GM20000 (cell line): ENCODE data around the gene DNMBP.

Experiments
- DNase-seq: peaks from one replicate; pipeline ENCODE4 v3.0.0; 2012; ENCODE audit warnings: low spot score
- TF ChIP-seq, protein P1 (sequence below): IDR thresholded peaks from 2 replicates; pipeline ENCODE4 v1.5.1; 2012; ENCODE audit warnings: mild to moderate bottlenecking, control low read depth; ENCODE audit errors: extremely low read depth, missing control alignments

The DNMBP gene

GRCh38 chr10:99894613-99895012, 115.1 kb downstream of the DNMBP start:
- TF ChIP-seq, protein P1, sequence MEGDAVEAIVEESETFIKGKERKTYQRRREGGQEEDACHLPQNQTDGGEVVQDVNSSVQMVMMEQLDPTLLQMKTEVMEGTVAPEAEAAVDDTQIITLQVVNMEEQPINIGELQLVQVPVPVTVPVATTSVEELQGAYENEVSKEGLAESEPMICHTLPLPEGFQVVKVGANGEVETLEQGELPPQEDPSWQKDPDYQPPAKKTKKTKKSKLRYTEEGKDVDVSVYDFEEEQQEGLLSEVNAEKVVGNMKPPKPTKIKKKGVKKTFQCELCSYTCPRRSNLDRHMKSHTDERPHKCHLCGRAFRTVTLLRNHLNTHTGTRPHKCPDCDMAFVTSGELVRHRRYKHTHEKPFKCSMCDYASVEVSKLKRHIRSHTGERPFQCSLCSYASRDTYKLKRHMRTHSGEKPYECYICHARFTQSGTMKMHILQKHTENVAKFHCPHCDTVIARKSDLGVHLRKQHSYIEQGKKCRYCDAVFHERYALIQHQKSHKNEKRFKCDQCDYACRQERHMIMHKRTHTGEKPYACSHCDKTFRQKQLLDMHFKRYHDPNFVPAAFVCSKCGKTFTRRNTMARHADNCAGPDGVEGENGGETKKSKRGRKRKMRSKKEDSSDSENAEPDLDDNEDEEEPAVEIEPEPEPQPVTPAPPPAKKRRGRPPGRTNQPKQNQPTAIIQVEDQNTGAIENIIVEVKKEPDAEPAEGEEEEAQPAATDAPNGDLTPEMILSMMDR, result no peak
- no peak for DNase-seq

GRCh38 chr10:99888622-99889021, 121.1 kb downstream of the DNMBP start:
- no peak for DNase-seq
- TF ChIP-seq, protein P1, result no peak

- no peak for DNase-seq
- TF ChIP-seq, protein P1, result no peak
These were observed 126.2 kb downstream of the DNMBP start for GRCh38 chr10:99883523-99883922.

GRCh38 chr10:99881371-99881770, 128.4 kb downstream of the DNMBP start:
- no peak for DNase-seq

DNA sequence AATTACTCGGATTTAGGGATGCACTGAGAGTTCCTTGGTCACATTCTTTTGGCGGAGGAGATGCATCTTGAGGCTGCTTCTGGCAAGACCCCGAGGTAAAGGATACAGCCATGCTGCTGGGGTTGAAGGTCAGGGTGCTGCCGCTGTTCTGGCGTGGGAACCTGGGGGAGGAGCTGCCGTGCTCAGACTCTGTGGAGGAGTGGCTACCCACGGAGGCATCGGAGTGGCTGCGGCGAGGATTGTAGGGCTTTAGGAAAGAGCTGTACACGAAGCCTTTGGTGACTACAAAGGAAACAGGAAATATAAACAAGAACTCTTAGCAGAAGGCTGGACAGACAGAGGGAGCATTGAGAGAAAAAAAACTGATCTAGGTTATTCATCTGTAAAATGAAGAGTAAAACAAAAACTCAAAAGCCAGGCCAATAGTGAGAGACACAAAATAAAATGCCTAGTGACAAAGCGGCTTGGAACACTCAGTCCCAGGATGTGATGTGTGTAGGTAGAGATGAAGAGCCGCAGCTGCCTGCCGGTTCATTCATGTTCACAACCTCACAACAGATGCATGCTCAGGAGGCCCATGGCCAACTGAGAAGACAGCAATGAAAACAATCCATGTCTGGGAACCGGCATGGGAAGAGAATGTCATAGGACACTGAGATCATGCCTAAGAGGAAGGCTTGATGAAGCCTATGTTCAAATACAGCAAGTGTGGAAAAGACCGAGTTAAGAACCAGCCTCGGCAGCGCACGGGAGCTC, 129.5 kb downstream of the DNMBP start:
- no peak for DNase-seq
- TF ChIP-seq, protein P1, result no peak

More at GRCh38 chr10:99881371-99881770, 128.4 kb downstream of the DNMBP start:
- TF ChIP-seq, protein P1, result no peak

GRCh38 chr10:99875473-99875872, 134.3 kb downstream of the DNMBP start:
- DNase-seq, result no peak
- TF ChIP-seq, protein P1, result no peak

DNA sequence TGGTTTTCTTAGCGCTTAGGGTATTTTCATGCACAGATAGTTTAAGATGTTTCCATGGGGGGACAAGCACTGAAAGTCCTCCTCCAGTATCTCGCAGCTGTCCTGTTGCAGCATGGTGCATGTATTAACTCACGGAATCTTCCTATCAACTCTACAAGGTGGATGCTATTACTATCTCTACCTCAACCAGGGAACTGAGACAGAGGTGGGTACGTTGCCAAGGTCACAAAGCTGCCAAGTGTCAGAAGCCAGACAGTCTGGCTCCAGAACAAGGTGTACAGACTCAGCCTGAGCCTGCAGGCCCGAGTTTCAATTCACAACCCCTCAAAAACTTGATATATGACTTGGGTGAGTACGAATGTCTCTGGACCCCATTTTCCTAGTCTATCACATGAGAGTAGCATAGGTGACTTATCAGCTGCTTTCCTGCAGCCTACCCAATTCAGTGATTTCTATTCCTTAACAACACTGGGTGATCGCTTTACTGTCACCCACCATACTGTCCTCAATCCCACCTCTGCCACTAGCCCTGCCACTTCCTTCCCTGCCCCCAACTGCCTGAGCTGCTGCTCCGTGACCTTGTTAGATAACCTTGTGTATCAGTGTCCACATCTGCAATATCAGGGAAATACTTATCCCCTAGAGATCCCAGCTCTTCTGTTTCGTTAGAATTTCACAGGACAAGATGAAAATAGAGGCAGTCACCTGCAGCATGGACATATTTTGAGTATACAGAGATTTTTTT, 135.2 kb downstream of the DNMBP start:
- DNase-seq, result no peak
- TF ChIP-seq, protein P1, result no peak
